Peyer's patch (tissue), 4 donors: ENCODE data around the gene PHF2. TPM values are rescaled to one million over a fixed set of nuclear protein-coding genes. Genes with fewer than 3 reads are reported as not detected.

ENCODE experiments used
- DNase-seq, 3 donors: peaks; one replicate each; pipeline ENCODE4 v3.0.0-alpha.2; 2017 to 2019
- H3K27ac ChIP-seq, 4 donors: fragments of 200-600 bp; sonication (generic); one replicate each; pipeline ENCODE4 v1.5.1; 2016 to 2019
- H3K27me3 ChIP-seq, 2 donors: fragments of 200-600 bp; sonication (generic); one replicate each; pipeline ENCODE4 v1.5.1; 2019
- H3K36me3 ChIP-seq, 3 donors: fragments of 200-600 bp; sonication (generic); one replicate each; pipeline ENCODE4 v1.5.1; 2016 to 2019
- H3K4me1 ChIP-seq, 4 donors: fragments of 200-600 bp; sonication (generic); one replicate each; pipeline ENCODE4 v1.5.1; 2016 to 2019
- H3K4me3 ChIP-seq, 4 donors: fragments of 200-600 bp; sonication (generic); 1 replicate in 3 of 4; 2 replicates in 1 of 4; pipeline ENCODE4 v1.5.1; 2016 to 2019; ENCODE audit warnings: mild to moderate bottlenecking in 1 of 4
- H3K9me3 ChIP-seq, 4 donors: fragments of 200-600 bp; sonication (generic); one replicate each; pipeline ENCODE4 v1.5.1; 2016 to 2019; ENCODE audit warnings: mild to moderate bottlenecking in 1 of 4
- CTCF ChIP-seq, 6 experiments: fragments of 450-650 bp in 4 of 6; fragments of 200-600 bp in 2 of 6; sonication (generic) in 1 of 6; IDR thresholded peaks; one replicate each; pipeline ENCODE4 v1.5.1; 2017 to 2019; ENCODE audit warnings: antibody characterized with exemption in 6 of 6, mild to moderate bottlenecking in 3 of 6, moderate library complexity in 1 of 6
- POLR2A ChIP-seq, 2 donors: fragments of 450-650 bp; IDR thresholded peaks; one replicate each; pipeline ENCODE4 v1.5.1; 2017; ENCODE audit warnings: antibody characterized with exemption in 2 of 2, mild to moderate bottlenecking in 2 of 2, moderate library complexity in 2 of 2
- total RNA-seq, 4 donors: library from RNA; depleted of rRNA; stranded (reverse); fragments of >200 nt; gene quantifications; one replicate each; pipeline ENCODE4 v1.1.0, GENCODE V29; 2016

Gene PHF2
- total RNA-seq, 4 donors from 2014 or later: 12.3 to 26.4 (median 19.5) TPM

- DNase-seq: no peak
- no peak for TF ChIP-seq CTCF (IDR thresholded peaks at IDR 0.05)
- TF ChIP-seq POLR2A (IDR thresholded peaks at IDR 0.05): no peak
- H3K9me3 ChIP-seq: no peaks in the 10 kb centered on the region
- H3K4me3 ChIP-seq: no peak overlapping the region
- no peaks in the 10 kb centered on the region for H3K27me3 ChIP-seq
- H3K4me1 ChIP-seq: peaks cover 0 to 51% (median 7%) of the 10 kb centered on the region in 4 donors
- no peaks in the 10 kb centered on the region for H3K36me3 ChIP-seq
- H3K27ac ChIP-seq: no peak overlapping the region
These were observed 6.2 kb downstream of the PHF2 start for GRCh38 chr9:93582550-93582949.

GRCh38 chr9:93585259-93585658 is 8.9 kb downstream of the PHF2 start:
- H3K27me3 ChIP-seq: no peaks in the 10 kb centered on the region
- peak in 1 of 3 donors; percentile 26 for DNase-seq
- no peak overlapping the region for H3K27ac ChIP-seq
- no peaks in the 10 kb centered on the region for H3K36me3 ChIP-seq
- peaks cover 0 to 41% (median 0%) of the 10 kb centered on the region in 4 donors for H3K4me1 ChIP-seq
- TF ChIP-seq POLR2A (IDR thresholded peaks at IDR 0.05) (no peak), CTCF (IDR thresholded peaks at IDR 0.05) (no peak)
- H3K4me3 ChIP-seq: no peak overlapping the region
- no peaks in the 10 kb centered on the region for H3K9me3 ChIP-seq

GRCh38 chr9:93585695-93586094 is 9.3 kb downstream of the PHF2 start:
- Histone ChIP-seq H3K9me3 (no peaks in the 10 kb centered on the region), H3K27me3 (no peaks in the 10 kb centered on the region), H3K4me1 (peaks cover 0 to 37% (median 0%) of the 10 kb centered on the region in 4 donors), H3K36me3 (no peaks in the 10 kb centered on the region), H3K4me3 (no peak overlapping the region), H3K27ac (no peak overlapping the region)
- no peak for TF ChIP-seq POLR2A (IDR thresholded peaks at IDR 0.05)
- TF ChIP-seq CTCF (IDR thresholded peaks at IDR 0.05): no peak
- no peak for DNase-seq

- Histone ChIP-seq H3K4me3 (no peak overlapping the region), H3K27ac (no peak overlapping the region), H3K9me3 (no peaks in the 10 kb centered on the region), H3K27me3 (no peaks in the 10 kb centered on the region), H3K4me1 (peaks cover 0 to 29% (median 0%) of the 10 kb centered on the region in 4 donors), H3K36me3 (no peaks in the 10 kb centered on the region)
- peak in 1 of 3 donors; percentile 36 for DNase-seq
- TF ChIP-seq POLR2A (IDR thresholded peaks at IDR 0.05): no peak
- TF ChIP-seq CTCF (IDR thresholded peaks at IDR 0.05): no peak
These were observed 10.1 kb downstream of the PHF2 start for GRCh38 chr9:93586290-93587057.

- Histone ChIP-seq H3K4me3 (no peak overlapping the region), H3K9me3 (no peaks in the 10 kb centered on the region), H3K27ac (no peak overlapping the region), H3K4me1 (peaks cover 0 to 21% (median 0%) of the 10 kb centered on the region in 4 donors), H3K36me3 (no peaks in the 10 kb centered on the region), H3K27me3 (no peaks in the 10 kb centered on the region)
- DNase-seq: peak in 2 of 3 donors; percentile 9 to 33
- TF ChIP-seq CTCF (IDR thresholded peaks at IDR 0.05) (no peak), POLR2A (IDR thresholded peaks at IDR 0.05) (no peak)
These were observed 10.9 kb downstream of the PHF2 start for GRCh38 chr9:93587284-93587650.
